Colonic mucosa (tissue), 4 donors: Measurements from ENCODE around the gene RC3H1. TPM values are rescaled to one million over a fixed set of nuclear protein-coding genes. Genes with fewer than 3 reads are reported as not detected.

Source experiments
- DNase-seq: peaks from one replicate; pipeline ENCODE4 v3.0.0-alpha.2; 2020
- H3K27ac ChIP-seq: fragments of 200-600 bp; one replicate; pipeline ENCODE4 v1.8.0; 2021
- H3K27me3 ChIP-seq: fragments of 200-600 bp; one replicate; pipeline ENCODE4 v1.8.0; 2021
- H3K36me3 ChIP-seq: fragments of 200-600 bp; one replicate; pipeline ENCODE4 v1.8.0; 2021
- H3K4me1 ChIP-seq: fragments of 200-600 bp; one replicate; pipeline ENCODE4 v1.8.0; 2021; ENCODE audit warnings: mild to moderate bottlenecking
- H3K4me3 ChIP-seq: fragments of 200-600 bp; one replicate; pipeline ENCODE4 v1.8.0; 2021
- H3K9ac ChIP-seq, 2 donors: one replicate each; pipeline ENCODE4 v1.7.0; 2013; ENCODE audit warnings: control low read depth in 2 of 2, low read depth in 2 of 2, low read length in 2 of 2
- H3K9me3 ChIP-seq: fragments of 200-600 bp; one replicate; pipeline ENCODE4 v1.8.0; 2021
- CTCF ChIP-seq: fragments of 200-600 bp; IDR thresholded peaks from one replicate; pipeline ENCODE4 v1.8.0; 2022; ENCODE audit warnings: antibody characterized with exemption, mild to moderate bottlenecking
- intact Hi-C: fragments of 100-400 bp; cut with DNase I; formaldehyde crosslinking; loops from one replicate; pipeline ENCODE4 v1.14.1; 2022
- total RNA-seq, 2 donors: library from RNA; stranded (reverse); fragmentation: NEBNext Ultra II Directional in 1 of 2; extraction: Animal tissue kit (Norgen Biotek cat#: 25700) in 1 of 2; gene quantifications; one replicate each; pipeline ENCODE4 v1.2.1, GENCODE V29; 2021
- donor health status: healthy.
- donor health status: DM: no; HTN: no; CAD: no.
- donor health status: DM: no; HTN: no; CAD: no.

Gene RC3H1
- total RNA-seq, 2 donors from 2014 or later = 26.6 to 37.5 TPM

GRCh38 chr1:173894189-173894588 is 128.0 kb downstream of the RC3H1 start:
- no peaks in the 10 kb centered on the region for H3K27me3 ChIP-seq
- H3K4me3 ChIP-seq = no peak overlapping the region
- no peaks in the 10 kb centered on the region for H3K36me3 ChIP-seq
- no peak overlapping the region for H3K27ac ChIP-seq
- no peaks in the 10 kb centered on the region for H3K9me3 ChIP-seq
- H3K9ac ChIP-seq = no peak overlapping the region
- intact Hi-C loops = no loop called here
- DNase-seq = no peak
- TF ChIP-seq CTCF = no peak
- H3K4me1 ChIP-seq = no peaks in the 10 kb centered on the region

GRCh38 chr1:173893611-173894010 is 128.5 kb downstream of the RC3H1 start:
- no peak for DNase-seq
- Histone ChIP-seq H3K9me3 (no peaks in the 10 kb centered on the region), H3K4me1 (no peaks in the 10 kb centered on the region), H3K27me3 (no peaks in the 10 kb centered on the region), H3K4me3 (no peak overlapping the region), H3K9ac (no peak overlapping the region), H3K27ac (no peak overlapping the region), H3K36me3 (no peaks in the 10 kb centered on the region)
- intact Hi-C loops = no loop called here
- TF ChIP-seq CTCF = no peak

- Histone ChIP-seq H3K36me3 (no peaks in the 10 kb centered on the region), H3K4me3 (no peak overlapping the region), H3K4me1 (no peaks in the 10 kb centered on the region), H3K27ac (no peak overlapping the region), H3K9me3 (no peaks in the 10 kb centered on the region), H3K9ac (no peak overlapping the region), H3K27me3 (no peaks in the 10 kb centered on the region)
- intact Hi-C loops = no loop called here
- TF ChIP-seq CTCF = no peak
- DNase-seq = no peak
Measured at GRCh38 chr1:173889885-173890284, 132.3 kb downstream of the RC3H1 start.

- no peaks in the 10 kb centered on the region for H3K4me1 ChIP-seq
- intact Hi-C loops = no loop called here
- no peak overlapping the region for H3K4me3 ChIP-seq
- DNase-seq = no peak
- H3K36me3 ChIP-seq = no peaks in the 10 kb centered on the region
- H3K27me3 ChIP-seq = no peaks in the 10 kb centered on the region
- no peaks in the 10 kb centered on the region for H3K9me3 ChIP-seq
- no peak overlapping the region for H3K27ac ChIP-seq
- TF ChIP-seq CTCF = no peak
- no peak overlapping the region for H3K9ac ChIP-seq
Measured at GRCh38 chr1:173888749-173889148, 133.4 kb downstream of the RC3H1 start.

GRCh38 chr1:173887627-173888026 is 134.5 kb downstream of the RC3H1 start:
- Histone ChIP-seq H3K27me3 (no peaks in the 10 kb centered on the region), H3K4me3 (no peak overlapping the region), H3K9me3 (no peaks in the 10 kb centered on the region), H3K4me1 (no peaks in the 10 kb centered on the region), H3K9ac (no peak overlapping the region), H3K36me3 (no peaks in the 10 kb centered on the region), H3K27ac (no peak overlapping the region)
- no peak for TF ChIP-seq CTCF
- no peak for DNase-seq
- intact Hi-C loops = no loop called here
